ENCODE results near the gene ADAMTSL1.

ADAMTSL1 gene

GRCh38 chr9:18683312-18683711 lies 209.4 kb downstream of the ADAMTSL1 start:
- intact Hi-C loops (cut with DNase I) = no loop called here
- DNase-seq = no peak

GRCh38 chr9:18683851-18684250 lies 209.9 kb downstream of the ADAMTSL1 start:
- intact Hi-C loops (cut with DNase I) = no loop called here
- DNase-seq = no peak

- intact Hi-C loops (cut with DNase I) = no loop called here
- DNase-seq = no peak
Observed at GRCh38 chr9:18684593-18685317, 210.8 kb downstream of the ADAMTSL1 start.

- intact Hi-C loops (cut with DNase I) = no loop called here
- DNase-seq = no peak
Observed at GRCh38 chr9:18688581-18689565, 214.9 kb downstream of the ADAMTSL1 start.

GRCh38 chr9:18689921-18690320 lies 216.0 kb downstream of the ADAMTSL1 start:
- no peak for DNase-seq
- intact Hi-C loops (cut with DNase I) = no loop called here

- intact Hi-C loops (cut with DNase I) = no loop called here
- no peak for DNase-seq
Observed at GRCh38 chr9:18692268-18692667, 218.3 kb downstream of the ADAMTSL1 start.

GRCh38 chr9:18692962-18693361 lies 219.0 kb downstream of the ADAMTSL1 start:
- intact Hi-C loops (cut with DNase I) = no loop called here
- DNase-seq = no peak

GRCh38 chr9:18694959-18695668 lies 221.2 kb downstream of the ADAMTSL1 start:
- intact Hi-C loops (cut with DNase I) = no loop called here
- peak in 1 of 10 donors; percentile 22 for DNase-seq

- DNase-seq = no peak
- intact Hi-C loops (cut with DNase I) = no loop called here
Observed at GRCh38 chr9:18698992-18699391, 225.0 kb downstream of the ADAMTSL1 start.

GRCh38 chr9:18699764-18700163 lies 225.8 kb downstream of the ADAMTSL1 start:
- intact Hi-C loops (cut with DNase I) = no loop called here
- no peak for DNase-seq

GRCh38 chr9:18700714-18701113 lies 226.8 kb downstream of the ADAMTSL1 start:
- no peak for DNase-seq
- intact Hi-C loops (cut with DNase I) = no loop called here

GRCh38 chr9:18703151-18703900 lies 229.4 kb downstream of the ADAMTSL1 start:
- DNase-seq = no peak
- intact Hi-C loops (cut with DNase I) = no loop called here

- intact Hi-C loops (cut with DNase I) = no loop called here
- no peak for DNase-seq
Observed at GRCh38 chr9:18703901-18704379, 230.0 kb downstream of the ADAMTSL1 start.

- intact Hi-C loops (cut with DNase I) = no loop called here
- DNase-seq = peak in 1 of 10 donors; percentile 52
Observed at GRCh38 chr9:18705796-18706392, 231.9 kb downstream of the ADAMTSL1 start.

- DNase-seq = peak in 1 of 10 donors; percentile 71
- intact Hi-C loops (cut with DNase I) = no loop called here
Observed at GRCh38 chr9:18706648-18707047, 232.7 kb downstream of the ADAMTSL1 start.

- intact Hi-C loops (cut with DNase I) = no loop called here
- DNase-seq = no peak
Observed at GRCh38 chr9:18707061-18707461, 233.1 kb downstream of the ADAMTSL1 start.

- intact Hi-C loops (cut with DNase I) = no loop called here
- no peak for DNase-seq
Observed at GRCh38 chr9:18707489-18708205, 233.7 kb downstream of the ADAMTSL1 start.

GRCh38 chr9:18708429-18708828 lies 234.5 kb downstream of the ADAMTSL1 start:
- intact Hi-C loops (cut with DNase I) = no loop called here
- no peak for DNase-seq

GRCh38 chr9:18710065-18710464 lies 236.1 kb downstream of the ADAMTSL1 start:
- intact Hi-C loops (cut with DNase I) = no loop called here
- no peak for DNase-seq

Data from posterior cingulate gyrus (tissue), 11 donors.